ENCODE data around the gene ZMAT3.
"Not testable (repeated sequence)": the region's sequence is repeated elsewhere in the genome, so short reads cannot be mapped to it uniquely, and the experiment has no call there.

ZMAT3 gene

DNA sequence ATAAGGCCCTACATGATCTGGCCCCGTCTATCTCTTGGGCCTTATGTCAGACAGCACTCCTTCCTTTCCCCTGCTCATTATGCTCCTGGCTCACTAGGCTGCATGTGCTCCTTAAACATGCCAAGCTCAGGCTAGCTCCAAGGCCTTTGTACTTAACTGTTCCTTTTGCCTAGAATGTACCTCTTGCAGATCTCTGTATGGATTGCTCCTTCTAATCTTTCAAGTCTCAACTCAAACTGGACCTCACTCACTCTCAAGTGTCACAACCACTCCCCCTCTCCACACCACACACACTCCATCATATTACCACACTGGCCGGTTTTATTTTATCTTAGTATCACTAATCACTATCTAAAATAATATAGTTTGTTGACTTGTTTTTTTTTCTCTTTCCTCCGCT lies 36.4 kb downstream of the ZMAT3 start:
- no peak for TF ChIP-seq CTCF (conservative IDR thresholded peaks at IDR 0.05; ENCODE audit: low read depth, low read length)
- H3K4me3 ChIP-seq (ENCODE audit: low read depth, low read length) = no peak overlapping the region
- no peak for DNase-seq (ENCODE audit: low read depth)

- not testable (repeated sequence) for DNase-seq (ENCODE audit: low read depth); H3K4me3 ChIP-seq (ENCODE audit: low read depth, low read length)
Measured at GRCh38 chr3:179033304-179033657, 38.3 kb downstream of the ZMAT3 start.

DNA sequence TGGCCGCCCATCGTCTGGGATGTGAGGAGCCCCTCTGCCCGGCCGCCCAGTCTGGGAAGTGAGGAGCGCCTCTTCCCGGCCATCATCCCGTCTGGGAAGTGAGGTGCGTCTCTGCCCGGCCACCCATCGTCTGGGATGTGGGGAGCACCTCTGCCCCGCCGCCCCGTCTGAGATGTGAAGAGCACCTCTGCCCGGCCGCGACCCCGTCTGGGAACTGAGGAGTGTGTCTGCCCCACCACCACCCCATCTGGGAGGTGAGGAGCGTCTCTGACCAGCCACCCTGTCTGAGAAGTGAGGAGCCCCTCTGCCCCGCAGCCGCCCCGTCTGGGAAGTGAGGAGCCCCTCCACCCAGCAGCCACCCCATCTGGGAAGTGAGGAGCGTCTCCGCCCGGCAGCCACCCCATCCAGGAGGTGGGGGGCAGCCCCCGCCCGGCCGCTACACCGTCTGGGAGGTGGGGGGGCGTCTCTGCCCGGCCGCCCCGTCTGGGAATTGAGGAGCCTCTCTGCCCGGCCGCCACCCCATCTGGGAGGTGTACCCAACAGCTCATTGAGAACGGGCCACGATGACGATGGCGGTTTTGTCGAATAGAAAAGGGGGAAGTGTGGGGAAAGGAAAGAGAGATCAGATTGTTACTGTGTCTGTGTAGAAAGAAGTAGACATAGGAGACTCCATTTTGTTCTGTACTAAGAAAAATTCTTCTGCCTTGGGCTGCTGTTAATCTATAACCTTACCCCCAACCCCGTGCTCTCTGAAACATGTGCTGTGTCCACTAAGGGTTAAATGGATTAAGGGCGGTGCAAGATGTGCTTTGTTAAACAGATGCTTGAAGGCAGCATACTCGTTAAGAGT lies 38.9 kb downstream of the ZMAT3 start:
- H3K4me3 ChIP-seq (ENCODE audit: low read depth, low read length); DNase-seq (ENCODE audit: low read depth): not testable (repeated sequence)

DNA sequence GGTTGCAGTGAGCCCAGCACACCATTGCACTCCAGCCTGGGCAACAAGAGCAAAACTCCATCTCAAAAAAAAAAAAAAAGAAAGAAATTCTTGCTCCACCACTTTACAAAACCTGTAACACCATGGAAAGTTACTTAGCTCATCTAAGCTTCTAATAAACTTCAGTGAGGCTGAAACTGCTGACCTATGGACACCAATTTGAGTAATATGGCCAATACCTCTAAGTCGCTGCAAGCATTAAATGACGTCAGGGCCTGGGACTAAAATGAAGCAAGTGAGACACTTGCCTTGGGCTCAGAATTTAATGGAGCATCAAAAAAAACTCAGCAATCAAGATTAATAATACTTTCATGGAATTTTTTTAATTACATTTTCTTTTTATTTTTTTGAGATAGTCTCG lies 42.5 kb downstream of the ZMAT3 start:
- H3K4me3 ChIP-seq (ENCODE audit: low read depth, low read length) = no peak overlapping the region
- TF ChIP-seq CTCF (conservative IDR thresholded peaks at IDR 0.05; ENCODE audit: low read depth, low read length) = no peak
- no peak for DNase-seq (ENCODE audit: low read depth)

DNA sequence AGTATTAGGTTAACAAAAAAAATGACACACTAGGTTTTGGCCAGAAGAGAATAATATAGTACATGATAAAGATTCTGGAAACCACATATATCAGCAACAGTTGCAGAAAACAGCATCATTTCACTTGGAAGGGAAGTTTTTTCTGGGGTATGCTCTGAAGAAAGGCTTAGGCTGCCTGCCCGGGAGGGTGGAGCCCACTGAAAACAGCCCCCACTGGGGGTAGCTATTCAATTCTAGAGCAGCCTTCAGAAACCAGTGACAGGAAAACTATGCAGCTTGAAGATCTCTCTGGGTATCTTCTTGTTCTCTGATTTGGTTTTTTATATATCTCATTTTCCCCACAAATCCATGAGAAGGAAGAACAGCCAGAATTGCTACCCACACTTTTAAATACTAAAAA lies 43.2 kb downstream of the ZMAT3 start:
- no peak for TF ChIP-seq CTCF (conservative IDR thresholded peaks at IDR 0.05; ENCODE audit: low read depth, low read length)
- no peak for DNase-seq (ENCODE audit: low read depth)
- H3K4me3 ChIP-seq (ENCODE audit: low read depth, low read length) = no peak overlapping the region

DNA sequence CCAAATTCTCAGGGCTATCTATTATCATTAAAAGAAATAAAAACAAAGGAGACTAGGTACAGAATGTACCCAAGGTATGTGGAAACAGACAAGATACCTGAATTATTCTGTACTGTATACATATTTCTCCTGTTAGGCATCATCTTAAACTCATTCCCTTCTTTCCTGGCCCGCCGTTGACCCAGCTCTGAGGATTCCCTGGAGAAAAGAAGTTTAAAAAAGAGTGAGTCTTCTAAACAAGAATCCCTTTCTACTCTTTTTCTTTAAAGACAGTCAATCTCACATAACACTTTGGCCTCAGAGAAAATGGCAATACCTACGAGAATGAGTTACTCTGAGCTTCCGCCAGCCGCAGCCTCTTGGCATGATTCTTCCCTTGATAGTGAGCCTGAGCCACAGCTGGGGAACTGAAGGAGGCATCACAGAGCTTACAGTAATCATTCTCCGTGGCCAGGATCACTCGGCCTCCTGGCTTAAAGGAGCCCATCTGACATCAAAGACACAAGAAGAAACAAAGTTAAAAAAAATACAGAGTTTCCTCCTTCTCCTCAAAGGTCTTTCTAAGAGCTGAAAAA lies 44.2 kb downstream of the ZMAT3 start:
- TF ChIP-seq CTCF (conservative IDR thresholded peaks at IDR 0.05; ENCODE audit: low read depth, low read length) = peak; percentile 46
- DNase-seq (ENCODE audit: low read depth) = peak; percentile 85
- no peak overlapping the region for H3K4me3 ChIP-seq (ENCODE audit: low read depth, low read length)

- no peak overlapping the region for H3K4me3 ChIP-seq (ENCODE audit: low read depth, low read length)
- DNase-seq (ENCODE audit: low read depth) = peak; percentile 81
- TF ChIP-seq CTCF (conservative IDR thresholded peaks at IDR 0.05; ENCODE audit: low read depth, low read length) = no peak
Measured at GRCh38 chr3:179026636-179027035, 45.0 kb downstream of the ZMAT3 start.

Data from choroid plexus epithelial cell (primary cell).